GM23248 (cell line): Measurements from ENCODE around the gene TKTL2.

ENCODE experiments used
- EZH2 ChIP-seq: fragments of 200-600 bp; sonication (generic); IDR thresholded peaks from 2 replicates; pipeline ENCODE4 v1.6.1; 2018; ENCODE audit warnings: antibody characterized with exemption, mild to moderate bottlenecking; ENCODE audit not compliant: insufficient read depth, poor library complexity, severe bottlenecking
- EZH2phosphoT487 ChIP-seq: fragments of 200-600 bp; sonication (generic); IDR thresholded peaks from 2 replicates; pipeline ENCODE4 v1.6.1; 2018; ENCODE audit warnings: antibody characterized with exemption, moderate library complexity, mild to moderate bottlenecking, low read depth; ENCODE audit not compliant: insufficient read depth

DNA sequence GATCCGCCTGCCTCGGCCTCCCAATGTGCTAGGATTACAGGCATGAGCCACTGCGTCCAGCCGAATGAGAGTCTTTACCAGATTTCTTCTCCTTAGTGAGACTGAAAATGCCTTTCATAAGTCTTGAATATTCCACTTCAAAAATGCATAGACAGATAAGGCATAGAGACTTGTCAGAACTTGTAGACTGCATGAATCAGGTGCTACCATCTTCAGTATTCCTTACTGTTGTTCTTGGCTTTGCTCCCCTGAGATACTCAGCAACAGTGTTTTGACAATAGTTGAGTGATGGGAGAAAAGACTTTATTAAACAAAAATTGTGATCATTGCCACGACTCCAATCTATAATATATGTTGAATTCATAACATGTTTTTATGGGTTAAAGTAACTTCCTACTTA lies 11.0 kb downstream of the TKTL2 start:
- TF ChIP-seq EZH2, result no peak
- no peak for TF ChIP-seq EZH2phosphoT487
